ENCODE measurements around the gene CACNA1B.

The CACNA1B gene

GRCh38 chr9:138021251-138022056, 143.9 kb downstream of the CACNA1B start:
- no peak for TF ChIP-seq CTCF (IDR thresholded peaks at IDR 0.05; ENCODE audit: borderline replicate concordance, extremely low read depth, low read length, poor library complexity, severe bottlenecking)
- no peak for TF ChIP-seq EZH2 (IDR thresholded peaks at IDR 0.05; ENCODE audit: borderline replicate concordance, low read depth, low read length, severe bottlenecking)
- no peak overlapping the region for H3K9ac ChIP-seq (ENCODE audit: low read depth, low read length)
- no peak overlapping the region for H3K4me2 ChIP-seq (ENCODE audit: insufficient read depth, low read length)
- no peaks in the 10 kb centered on the region for H3K27me3 ChIP-seq (ENCODE audit: insufficient read depth, low read length, poor library complexity)
- no peaks in the 10 kb centered on the region for H3K36me3 ChIP-seq (ENCODE audit: insufficient read depth, low read length)
- H3K79me2 ChIP-seq (ENCODE audit: insufficient read depth, low read length) = no peaks in the 10 kb centered on the region
- DNase-seq = no peak
- no peak for ATAC-seq (ENCODE audit: insufficient read depth, low read depth)
- H3K9me3 ChIP-seq (ENCODE audit: insufficient read depth, low read length, severe bottlenecking) = no peaks in the 10 kb centered on the region
- H4K20me1 ChIP-seq (ENCODE audit: insufficient read depth, low read length) = no peaks in the 10 kb centered on the region
- H3K4me3 ChIP-seq (ENCODE audit: low read depth in 1 of 2, low read length in 2 of 2) = no peak overlapping the region
- H2AFZ ChIP-seq (ENCODE audit: low read depth, low read length) = no peak overlapping the region
- H3K4me1 ChIP-seq (ENCODE audit: insufficient read depth, low read length) = no peaks in the 10 kb centered on the region
- no peak overlapping the region for H3K27ac ChIP-seq (ENCODE audit: low read length)

- TF ChIP-seq EZH2 (IDR thresholded peaks at IDR 0.05; ENCODE audit: borderline replicate concordance, low read depth, low read length, severe bottlenecking) = no peak
- TF ChIP-seq CTCF (IDR thresholded peaks at IDR 0.05; ENCODE audit: borderline replicate concordance, extremely low read depth, low read length, poor library complexity, severe bottlenecking) = peak; percentile 40
- Histone ChIP-seq H3K36me3 (ENCODE audit: insufficient read depth, low read length) (no peaks in the 10 kb centered on the region), H3K79me2 (ENCODE audit: insufficient read depth, low read length) (no peaks in the 10 kb centered on the region), H3K27me3 (ENCODE audit: insufficient read depth, low read length, poor library complexity) (no peaks in the 10 kb centered on the region), H3K9me3 (ENCODE audit: insufficient read depth, low read length, severe bottlenecking) (no peaks in the 10 kb centered on the region), H3K4me1 (ENCODE audit: insufficient read depth, low read length) (no peaks in the 10 kb centered on the region), H3K9ac (ENCODE audit: low read depth, low read length) (no peak overlapping the region), H3K4me3 (ENCODE audit: low read depth in 1 of 2, low read length in 2 of 2) (no peak overlapping the region), H2AFZ (ENCODE audit: low read depth, low read length) (no peak overlapping the region), H4K20me1 (ENCODE audit: insufficient read depth, low read length) (no peaks in the 10 kb centered on the region), H3K27ac (ENCODE audit: low read length) (no peak overlapping the region), H3K4me2 (ENCODE audit: insufficient read depth, low read length) (no peak overlapping the region)
- ATAC-seq (ENCODE audit: insufficient read depth, low read depth) (no peak), DNase-seq (no peak)
Measured at GRCh38 chr9:138022121-138022741, 144.6 kb downstream of the CACNA1B start.

- Histone ChIP-seq H2AFZ (ENCODE audit: low read depth, low read length) (no peak overlapping the region), H3K4me1 (ENCODE audit: insufficient read depth, low read length) (no peaks in the 10 kb centered on the region), H4K20me1 (ENCODE audit: insufficient read depth, low read length) (no peaks in the 10 kb centered on the region), H3K9me3 (ENCODE audit: insufficient read depth, low read length, severe bottlenecking) (no peaks in the 10 kb centered on the region), H3K4me2 (ENCODE audit: insufficient read depth, low read length) (no peak overlapping the region), H3K27ac (ENCODE audit: low read length) (no peak overlapping the region), H3K27me3 (ENCODE audit: insufficient read depth, low read length, poor library complexity) (no peaks in the 10 kb centered on the region), H3K9ac (ENCODE audit: low read depth, low read length) (no peak overlapping the region), H3K4me3 (ENCODE audit: low read depth in 1 of 2, low read length in 2 of 2) (no peak overlapping the region), H3K36me3 (ENCODE audit: insufficient read depth, low read length) (no peaks in the 10 kb centered on the region), H3K79me2 (ENCODE audit: insufficient read depth, low read length) (no peaks in the 10 kb centered on the region)
- TF ChIP-seq EZH2 (IDR thresholded peaks at IDR 0.05; ENCODE audit: borderline replicate concordance, low read depth, low read length, severe bottlenecking) (no peak), CTCF (IDR thresholded peaks at IDR 0.05; ENCODE audit: borderline replicate concordance, extremely low read depth, low read length, poor library complexity, severe bottlenecking) (no peak)
- DNase-seq (no peak), ATAC-seq (ENCODE audit: insufficient read depth, low read depth) (no peak)
Measured at GRCh38 chr9:138022756-138023393, 145.3 kb downstream of the CACNA1B start.
